Measurements from ENCODE around the gene ANO10. TPM values are rescaled to one million over a fixed set of nuclear protein-coding genes. Genes with fewer than 3 reads are reported as not detected.
"Not testable (repeated sequence)": the region's sequence is repeated elsewhere in the genome, so short reads cannot be mapped to it uniquely, and the experiment has no call there.

ANO10 gene
- total and polyA plus RNA-seq, 7 donors, result 10.3 to 18.8 (median 13.1) TPM

DNA sequence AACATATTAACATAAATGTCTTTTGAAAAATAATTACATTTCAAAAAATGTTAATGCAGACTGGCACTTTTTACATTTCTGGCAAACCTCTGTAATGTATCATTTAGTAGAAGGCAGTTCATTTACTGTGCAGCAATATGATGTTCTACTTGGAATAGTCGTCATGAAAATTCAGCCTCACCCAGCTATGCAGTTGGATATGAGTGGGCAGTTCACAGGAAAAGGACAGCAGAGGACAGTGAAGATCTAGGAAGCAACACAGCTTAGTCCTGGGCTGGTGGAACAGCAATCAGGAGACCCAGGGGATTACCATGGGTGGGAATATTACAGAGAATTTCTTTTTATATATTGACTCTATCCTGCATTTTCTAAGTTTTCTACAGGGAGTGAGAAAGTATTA is 63.6 kb downstream of the ANO10 start:
- H3K27ac ChIP-seq, result no peak overlapping the region
- TF ChIP-seq, protein P1, sequence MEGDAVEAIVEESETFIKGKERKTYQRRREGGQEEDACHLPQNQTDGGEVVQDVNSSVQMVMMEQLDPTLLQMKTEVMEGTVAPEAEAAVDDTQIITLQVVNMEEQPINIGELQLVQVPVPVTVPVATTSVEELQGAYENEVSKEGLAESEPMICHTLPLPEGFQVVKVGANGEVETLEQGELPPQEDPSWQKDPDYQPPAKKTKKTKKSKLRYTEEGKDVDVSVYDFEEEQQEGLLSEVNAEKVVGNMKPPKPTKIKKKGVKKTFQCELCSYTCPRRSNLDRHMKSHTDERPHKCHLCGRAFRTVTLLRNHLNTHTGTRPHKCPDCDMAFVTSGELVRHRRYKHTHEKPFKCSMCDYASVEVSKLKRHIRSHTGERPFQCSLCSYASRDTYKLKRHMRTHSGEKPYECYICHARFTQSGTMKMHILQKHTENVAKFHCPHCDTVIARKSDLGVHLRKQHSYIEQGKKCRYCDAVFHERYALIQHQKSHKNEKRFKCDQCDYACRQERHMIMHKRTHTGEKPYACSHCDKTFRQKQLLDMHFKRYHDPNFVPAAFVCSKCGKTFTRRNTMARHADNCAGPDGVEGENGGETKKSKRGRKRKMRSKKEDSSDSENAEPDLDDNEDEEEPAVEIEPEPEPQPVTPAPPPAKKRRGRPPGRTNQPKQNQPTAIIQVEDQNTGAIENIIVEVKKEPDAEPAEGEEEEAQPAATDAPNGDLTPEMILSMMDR (IDR thresholded peaks at IDR 0.05), result no peak
- intact Hi-C loops (cut with DNase I), result no loop called here
- DNase-seq (no peak), ATAC-seq (no peak)
- H3K36me3 ChIP-seq (ENCODE audit: insufficient read depth in 1 of 2, low read depth in 1 of 2), result peaks cover 3 to 17% of the 10 kb centered on the region in 2 donors
- no peaks in the 10 kb centered on the region for H3K27me3 ChIP-seq (ENCODE audit: insufficient read depth in 3 of 3, low read length in 2 of 3)
- H3K4me3 ChIP-seq, result no peak overlapping the region
- WGBS, 3 donors, result 52 to 67% (median 65%) methylated on average over 1 of the region's 1 CpG
- H3K4me1 ChIP-seq, result no peaks in the 10 kb centered on the region
- H3K9me3 ChIP-seq, result no peaks in the 10 kb centered on the region

DNA sequence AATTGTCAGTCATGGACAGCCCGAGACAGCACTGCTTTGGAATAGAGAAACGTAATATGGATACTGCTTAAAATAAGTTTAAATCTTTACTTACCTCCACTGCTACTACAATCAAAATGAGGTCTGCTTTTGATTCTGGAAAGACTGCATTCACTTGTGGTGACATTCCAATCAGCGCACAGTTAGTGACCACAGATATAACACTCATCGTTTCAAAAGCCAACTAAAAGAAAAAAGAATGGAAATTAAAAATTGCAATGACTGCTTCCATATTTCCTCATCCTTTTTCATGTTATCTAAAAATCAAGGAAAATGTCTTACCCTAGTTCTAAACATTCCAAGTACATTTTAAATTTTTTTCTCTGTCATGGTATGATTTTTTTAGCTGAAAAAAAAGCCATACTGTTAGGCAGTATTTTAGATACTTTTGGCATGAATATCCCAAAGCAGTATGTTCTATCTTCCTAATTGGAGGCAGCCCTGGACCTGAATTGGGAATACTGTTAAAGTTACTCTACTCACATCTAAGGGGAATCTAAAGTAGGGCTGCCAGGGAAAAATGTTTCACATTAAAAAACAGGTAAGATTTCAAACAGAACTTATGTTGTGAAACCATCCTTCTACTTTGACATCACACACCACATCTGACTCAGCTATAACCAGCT is 72.1 kb downstream of the ANO10 start:
- 93 to 99% (median 96%) methylated on average over 4 of the region's 4 CpGs for WGBS, 3 donors
- Histone ChIP-seq H3K27ac (no peak overlapping the region), H3K9me3 (no peaks in the 10 kb centered on the region), H3K4me3 (no peak overlapping the region), H3K36me3 (ENCODE audit: insufficient read depth in 1 of 2, low read depth in 1 of 2) (peaks cover 4 to 7% of the 10 kb centered on the region in 2 donors), H3K4me1 (no peaks in the 10 kb centered on the region), H3K27me3 (ENCODE audit: insufficient read depth in 3 of 3, low read length in 2 of 3) (no peaks in the 10 kb centered on the region)
- TF ChIP-seq, protein P1 (IDR thresholded peaks at IDR 0.05), result no peak
- intact Hi-C loops (cut with DNase I), result loop anchor here (10.0 kb wide), 3 partner anchors 145 to 565 kb away; partner anchors contain the start of gene ABHD5 (in 1 of the 2)
- DNase-seq (no peak), ATAC-seq (no peak)

DNA sequence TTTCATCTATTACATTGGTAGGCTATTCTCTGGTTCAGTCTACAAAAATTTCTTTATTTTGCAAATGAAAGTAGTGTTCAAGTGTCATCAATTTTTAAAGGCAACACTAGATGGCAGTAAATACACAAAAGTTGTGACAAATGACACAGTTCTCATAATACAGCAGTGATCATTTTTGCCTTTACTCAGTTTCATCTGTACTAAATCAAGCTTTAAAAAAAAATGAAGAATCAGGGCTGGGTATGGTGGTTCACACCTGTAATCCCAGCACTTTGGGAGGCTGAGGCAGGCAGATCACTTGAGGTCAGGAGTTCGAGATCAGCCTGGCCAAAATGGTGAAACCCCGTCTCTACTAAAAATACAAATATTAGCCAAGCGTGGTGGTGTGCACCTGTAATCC is 77.5 kb downstream of the ANO10 start:
- WGBS, 3 donors, result 97 to 99% (median 97%) methylated on average over 3 of the region's 3 CpGs
- TF ChIP-seq, protein P1 (IDR thresholded peaks at IDR 0.05), result peak; percentile 72
- H3K4me3 ChIP-seq; H3K4me1 ChIP-seq; H3K9me3 ChIP-seq; H3K27me3 ChIP-seq (ENCODE audit: insufficient read depth in 3 of 3, low read length in 2 of 3); H3K27ac ChIP-seq; DNase-seq; H3K36me3 ChIP-seq (ENCODE audit: insufficient read depth in 1 of 2, low read depth in 1 of 2): not testable (repeated sequence)
- intact Hi-C loops (cut with DNase I), result loop anchor here (10.0 kb wide), 3 partner anchors 151 to 571 kb away; partner anchors contain the start of gene ABHD5 (in 1 of the 2)
- peak in 3 of 4 donors; percentile 42 to 76 (median 55) for ATAC-seq

DNA sequence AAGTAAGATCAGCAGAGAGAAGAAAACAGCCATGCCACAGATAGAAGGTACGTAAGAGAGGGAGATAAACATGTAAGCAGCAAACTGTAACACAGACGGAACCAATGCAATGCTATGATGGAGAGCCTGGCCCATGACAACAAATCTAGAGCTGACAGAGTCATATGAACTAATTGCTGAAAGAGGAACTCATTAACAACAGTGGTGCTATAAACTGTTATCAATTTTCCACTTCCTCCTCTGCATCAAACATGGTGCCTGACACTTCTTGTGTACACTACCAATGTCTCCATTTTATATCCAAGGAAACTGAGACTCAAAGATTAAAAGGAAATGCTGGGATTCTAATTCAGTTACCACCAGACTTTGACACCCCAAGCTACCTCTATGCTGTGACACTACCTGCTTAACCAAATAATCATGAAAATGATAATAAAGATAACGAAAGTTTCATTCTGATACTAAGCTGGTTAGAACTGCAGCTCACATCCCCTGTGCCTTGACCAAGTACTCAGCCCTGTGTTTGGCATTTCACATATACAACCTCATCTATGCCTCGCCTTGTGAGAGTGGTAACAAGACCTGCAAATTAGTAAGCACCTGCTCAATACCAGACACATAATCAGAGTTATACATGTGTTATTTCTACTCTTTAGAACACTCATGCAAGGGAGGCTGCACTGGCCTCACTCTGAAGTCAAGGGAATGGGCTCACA is 79.3 kb downstream of the ANO10 start:
- TF ChIP-seq, protein P1 (IDR thresholded peaks at IDR 0.05), result no peak
- intact Hi-C loops (cut with DNase I), result loop anchor here (2.0 to 10.0 kb wide), 4 partner anchors 152 to 656 kb away; partner anchors contain the start of gene ABHD5 (in 1 of the 2)
- no peak overlapping the region for H3K27ac ChIP-seq
- ATAC-seq (no peak), DNase-seq (no peak)
- H3K27me3 ChIP-seq (ENCODE audit: insufficient read depth in 3 of 3, low read length in 2 of 3), result no peaks in the 10 kb centered on the region
- no peaks in the 10 kb centered on the region for H3K4me1 ChIP-seq
- no peak overlapping the region for H3K4me3 ChIP-seq
- 82 to 97% (median 94%) methylated on average over 4 of the region's 4 CpGs for WGBS, 3 donors
- H3K36me3 ChIP-seq (ENCODE audit: insufficient read depth in 1 of 2, low read depth in 1 of 2), result peaks cover 0 to 4% of the 10 kb centered on the region in 2 donors
- H3K9me3 ChIP-seq, result no peaks in the 10 kb centered on the region
